Pancreas (tissue), 10 donors: ENCODE measurements around the gene PHLDB2. TPM values are rescaled to one million over a fixed set of nuclear protein-coding genes. Genes with fewer than 3 reads are reported as not detected.
A peak's percentile ranks its signal among the peaks of the same experiment; 100 is the strongest.

ENCODE experiments used
- ATAC-seq, 4 donors: fragments of 200-7000 bp; cut with Tn5 transposase; one replicate each; pipeline versions ENCODE4 v1.8.0 to v1.9.1; 2020; ENCODE audit warnings: mild to moderate bottlenecking in 4 of 4, moderate library complexity in 4 of 4
- DNase-seq, 6 donors: peaks; one replicate each; pipeline ENCODE4 v3.0.0-alpha.2; 2020
- FAIRE-seq: peaks from 2 replicates; lab custom pipeline; 2012; peaks lifted over from hg19 to GRCh38; lab: Jason Lieb, UNC
- H3K27ac ChIP-seq, 4 donors: fragments of 200-600 bp; sonication (generic); 1 replicate in 3 of 4; 2 replicates in 1 of 4; pipeline versions ENCODE4 v1.5.0 to v1.8.0; 2020
- H3K27me3 ChIP-seq, 4 donors: fragments of 200-600 bp; one replicate each; pipeline ENCODE4 v1.8.0; 2021
- H3K36me3 ChIP-seq, 3 donors: fragments of 200-600 bp; sonication (generic) in 1 of 3; one replicate each; pipeline versions ENCODE4 v1.5.0 to v1.8.0; 2020 to 2021
- H3K4me1 ChIP-seq, 3 donors: fragments of 200-600 bp; one replicate each; pipeline ENCODE4 v1.8.0; 2021
- H3K4me3 ChIP-seq, 4 donors: fragments of 200-600 bp; sonication (generic) in 2 of 4; one replicate each; pipeline versions ENCODE4 v1.5.0 to v1.8.0; 2020 to 2021
- H3K9me3 ChIP-seq, 4 donors: fragments of 200-600 bp; one replicate each; pipeline ENCODE4 v1.8.0; 2021
- CTCF ChIP-seq, 4 donors: fragments of 200-600 bp; sonication (generic) in 3 of 4; IDR thresholded peaks; one replicate each; pipeline versions ENCODE4 v1.5.0 to v1.8.0; 2021; ENCODE audit warnings: antibody characterized with exemption in 4 of 4
- WGBS, 2 donors: extraction: QIAGEN DNeasy Blood & Tissue Kit; methylation state at CpG; one replicate each; pipeline ENCODE4 v1.1.7; 2013; 5-methylcytosine and 5-hydroxymethylcytosine counted together
- intact Hi-C, 3 donors: fragments of 100-400 bp; cut with DNase I; formaldehyde crosslinking; loops; one replicate each; pipeline versions ENCODE4 v1.11.1 to v1.14.2; 2022
- polyA plus RNA-seq, 2 donors: library from polyadenylated mRNA; stranded (reverse); fragments of 200-250 nt; gene quantifications; one replicate each; pipeline ENCODE4 v1.2.3, GENCODE V29; 2013
- total RNA-seq, 6 donors: library from RNA; stranded (reverse); fragmentation: NEBNext Ultra II Directional in 4 of 6; extraction: Animal tissue kit (Norgen Biotek cat#: 25700) in 4 of 6; gene quantifications; one replicate each; pipeline versions ENCODE4 v1.2.1 to v1.2.4, GENCODE V29; 2021 to 2023
- donor health status: healthy with polysubstance abuse.
- donor health status: DM: no; HTN: no; CAD: no; lungs with moderate emphysema.
- donor health status: DM: no; HTN: no; CAD: no.
- donor health status: control.
- donor health status: control.
- donor health status: Bipolar disorder and iron deficiency.
- donor health status: DM: yes; HTN: yes; CAD: no.
- donor health status: DM: no; HTN: no; CAD: no.
- donor health status: DM: no; HTN: no; CAD: no.
- donor health status: DM: yes; HTN: yes; CAD: no.

Gene PHLDB2
- total and polyA plus RNA-seq, 8 donors, result 10.8 to 36.7 (median 15.1) TPM

GRCh38 chr3:112004669-112005068 is 145.6 kb downstream of the PHLDB2 start:
- 79 to 82% methylated on average over 2 of the region's 2 CpGs for WGBS, 2 donors
- Histone ChIP-seq H3K36me3 (no peaks in the 10 kb centered on the region), H3K4me3 (no peak overlapping the region), H3K9me3 (no peaks in the 10 kb centered on the region), H3K4me1 (no peaks in the 10 kb centered on the region), H3K27me3 (no peaks in the 10 kb centered on the region), H3K27ac (no peak overlapping the region)
- FAIRE-seq (no peak), ATAC-seq (no peak), DNase-seq (no peak)
- intact Hi-C loops, result no loop called here
- no peak for TF ChIP-seq CTCF (IDR thresholded peaks at IDR 0.05)

GRCh38 chr3:112005091-112005672 is 146.1 kb downstream of the PHLDB2 start:
- Histone ChIP-seq H3K36me3 (no peaks in the 10 kb centered on the region), H3K4me3 (no peak overlapping the region), H3K4me1 (no peaks in the 10 kb centered on the region), H3K9me3 (no peaks in the 10 kb centered on the region), H3K27ac (no peak overlapping the region), H3K27me3 (no peaks in the 10 kb centered on the region)
- no peak for ATAC-seq
- FAIRE-seq, result no peak
- WGBS, 2 donors, result 71 to 83% methylated on average over 4 of the region's 4 CpGs
- TF ChIP-seq CTCF (IDR thresholded peaks at IDR 0.05), result no peak
- intact Hi-C loops, result no loop called here
- DNase-seq, result no peak

DNA sequence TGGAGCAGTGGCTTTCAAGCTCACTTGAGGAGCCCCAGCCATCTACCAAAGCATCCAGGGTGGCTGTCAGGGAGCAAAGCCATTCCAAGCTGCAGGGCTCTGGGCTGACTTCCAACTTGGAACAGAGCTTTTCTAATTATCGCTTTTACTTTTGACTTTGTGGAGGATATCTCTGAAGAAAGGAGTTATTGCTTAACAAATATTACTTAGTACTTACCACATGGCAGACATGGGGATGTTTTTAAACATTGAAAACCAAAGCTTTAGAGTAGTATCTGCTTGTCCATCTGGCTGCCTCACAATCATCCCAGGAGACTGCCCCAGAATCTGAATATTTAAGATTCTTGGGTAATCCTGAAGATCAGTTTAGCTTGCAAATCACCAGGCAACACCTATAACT is 148.6 kb downstream of the PHLDB2 start:
- H3K4me1 ChIP-seq, result no peaks in the 10 kb centered on the region
- DNase-seq, result no peak
- H3K9me3 ChIP-seq, result no peaks in the 10 kb centered on the region
- H3K4me3 ChIP-seq, result no peak overlapping the region
- 9 to 13% methylated on average over 1 of the region's 1 CpG for WGBS, 2 donors
- H3K36me3 ChIP-seq, result no peaks in the 10 kb centered on the region
- no peak for TF ChIP-seq CTCF (IDR thresholded peaks at IDR 0.05)
- H3K27me3 ChIP-seq, result no peaks in the 10 kb centered on the region
- H3K27ac ChIP-seq, result no peak overlapping the region
- peak in 1 of 4 donors; percentile 28 for ATAC-seq
- FAIRE-seq, result no peak
- intact Hi-C loops, result no loop called here

DNA sequence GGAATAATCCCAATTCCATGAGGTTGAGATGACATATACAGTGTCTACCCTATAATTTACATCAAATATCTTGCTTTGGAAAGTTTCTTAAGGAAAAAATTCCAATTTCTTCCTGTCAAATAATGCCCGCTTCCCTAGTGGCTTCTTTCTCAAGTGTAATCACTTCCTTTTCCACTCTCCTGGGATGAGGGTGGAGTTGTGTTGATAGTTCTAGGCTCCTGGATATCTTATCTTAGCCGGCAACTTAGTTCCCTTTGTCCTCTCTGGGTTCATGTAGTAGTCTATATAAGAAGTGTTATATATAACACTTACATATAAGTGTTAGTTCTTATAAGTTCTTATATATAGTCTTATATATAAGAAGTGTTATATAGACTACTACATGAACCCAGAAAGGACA is 150.6 kb downstream of the PHLDB2 start:
- Histone ChIP-seq H3K27ac (no peak overlapping the region), H3K4me1 (no peaks in the 10 kb centered on the region), H3K36me3 (no peaks in the 10 kb centered on the region), H3K9me3 (no peaks in the 10 kb centered on the region), H3K27me3 (no peaks in the 10 kb centered on the region), H3K4me3 (no peak overlapping the region)
- DNase-seq, result no peak
- 73 to 78% methylated on average over 2 of the region's 2 CpGs for WGBS, 2 donors
- no peak for TF ChIP-seq CTCF (IDR thresholded peaks at IDR 0.05)
- intact Hi-C loops, result no loop called here
- FAIRE-seq, result no peak
- ATAC-seq, result no peak

DNA sequence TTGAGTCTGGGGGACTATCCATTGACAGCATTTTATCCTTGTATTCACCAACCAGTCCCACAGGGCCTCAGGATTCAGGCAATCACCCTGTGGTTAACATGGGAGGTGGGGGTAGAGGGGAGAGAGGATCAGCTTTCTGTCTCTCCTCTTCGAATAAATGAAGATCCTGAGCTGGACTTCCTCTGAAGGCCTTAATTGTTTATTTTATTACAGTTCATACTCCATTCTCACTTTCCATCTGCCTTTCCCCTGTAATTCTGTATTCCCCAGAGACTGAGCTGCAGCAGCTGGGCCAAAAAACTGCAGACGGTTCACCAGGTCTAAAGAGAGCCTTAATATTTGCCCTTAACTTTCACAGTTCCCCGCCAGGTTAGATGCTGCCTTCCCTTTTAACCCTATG is 151.6 kb downstream of the PHLDB2 start:
- Histone ChIP-seq H3K27me3 (no peaks in the 10 kb centered on the region), H3K9me3 (no peaks in the 10 kb centered on the region), H3K27ac (no peak overlapping the region), H3K4me3 (no peak overlapping the region), H3K4me1 (no peaks in the 10 kb centered on the region), H3K36me3 (no peaks in the 10 kb centered on the region)
- no peak for TF ChIP-seq CTCF (IDR thresholded peaks at IDR 0.05)
- intact Hi-C loops, result no loop called here
- WGBS, 2 donors, result 81 to 82% methylated on average over 3 of the region's 3 CpGs
- ATAC-seq (no peak), DNase-seq (no peak), FAIRE-seq (no peak)
